Left lung (tissue), 10 donors: ENCODE results near the gene WASF2. TPM values are rescaled to one million over a fixed set of nuclear protein-coding genes. Genes with fewer than 3 reads are reported as not detected.
A peak's percentile ranks its signal among the peaks of the same experiment; 100 is the strongest.

ENCODE experiments used
- ATAC-seq: fragments of 200-7000 bp; cut with Tn5 transposase; one replicate; pipeline ENCODE4 v1.9.1; 2020; ENCODE audit warnings: moderate library complexity
- DNase-seq, 4 donors: peaks; one replicate each; pipeline ENCODE4 v3.0.0-alpha.2; 2013 to 2020
- H3K27ac ChIP-seq, 2 donors: fragments of 200-600 bp; sonication (generic) in 1 of 2; one replicate each; pipeline versions ENCODE4 v1.5.0 to v1.8.0; 2020 to 2021
- H3K27me3 ChIP-seq, 2 donors: fragments of 200-600 bp; sonication (generic) in 1 of 2; one replicate each; pipeline versions ENCODE4 v1.5.0 to v1.8.0; 2020 to 2021
- H3K36me3 ChIP-seq, 2 donors: fragments of 200-600 bp; sonication (generic) in 1 of 2; one replicate each; pipeline versions ENCODE4 v1.5.0 to v1.8.0; 2020 to 2021
- H3K4me1 ChIP-seq, 2 donors: fragments of 200-600 bp; one replicate each; pipeline ENCODE4 v1.8.0; 2021
- H3K4me3 ChIP-seq, 2 donors: fragments of 200-600 bp; sonication (generic) in 1 of 2; one replicate each; pipeline versions ENCODE4 v1.5.0 to v1.8.0; 2020 to 2021; ENCODE audit warnings: mild to moderate bottlenecking in 1 of 2
- H3K9me3 ChIP-seq, 2 donors: fragments of 200-600 bp; sonication (generic) in 1 of 2; one replicate each; pipeline versions ENCODE4 v1.5.0 to v1.8.0; 2020 to 2021
- intact Hi-C, 2 donors: fragments of 100-400 bp; cut with DNase I; formaldehyde crosslinking; loops; one replicate each; pipeline versions ENCODE4 v1.11.2 to v1.14.2; 2022
- polyA plus RNA-seq, 6 donors: library from polyadenylated mRNA; unstranded; fragments of 120-200 nt; gene quantifications; one replicate each; pipeline ENCODE4 v1.2.1, GENCODE V29; 2013; ENCODE audit not compliant: insufficient read length in 6 of 6
- total RNA-seq, 2 donors: library from RNA; stranded (reverse); fragmentation: NEBNext Ultra II Directional; extraction: Animal tissue kit (Norgen Biotek cat#: 25700); gene quantifications; one replicate each; pipeline ENCODE4 v1.2.1, GENCODE V29; 2021
- TF ChIP-seq, protein P1 (sequence below), 2 donors: fragments of 200-600 bp; sonication (generic) in 1 of 2; IDR thresholded peaks; one replicate each; pipeline versions ENCODE4 v1.5.0 to v1.8.0; 2021; ENCODE audit warnings: antibody characterized with exemption in 2 of 2
- donor health status: DM: no; HTN: yes; CAD: no.
- donor health status: DM: no; HTN: no; CAD: no.

Gene WASF2
- total and polyA plus RNA-seq, 8 donors = 108 to 147 (median 134) TPM

DNA sequence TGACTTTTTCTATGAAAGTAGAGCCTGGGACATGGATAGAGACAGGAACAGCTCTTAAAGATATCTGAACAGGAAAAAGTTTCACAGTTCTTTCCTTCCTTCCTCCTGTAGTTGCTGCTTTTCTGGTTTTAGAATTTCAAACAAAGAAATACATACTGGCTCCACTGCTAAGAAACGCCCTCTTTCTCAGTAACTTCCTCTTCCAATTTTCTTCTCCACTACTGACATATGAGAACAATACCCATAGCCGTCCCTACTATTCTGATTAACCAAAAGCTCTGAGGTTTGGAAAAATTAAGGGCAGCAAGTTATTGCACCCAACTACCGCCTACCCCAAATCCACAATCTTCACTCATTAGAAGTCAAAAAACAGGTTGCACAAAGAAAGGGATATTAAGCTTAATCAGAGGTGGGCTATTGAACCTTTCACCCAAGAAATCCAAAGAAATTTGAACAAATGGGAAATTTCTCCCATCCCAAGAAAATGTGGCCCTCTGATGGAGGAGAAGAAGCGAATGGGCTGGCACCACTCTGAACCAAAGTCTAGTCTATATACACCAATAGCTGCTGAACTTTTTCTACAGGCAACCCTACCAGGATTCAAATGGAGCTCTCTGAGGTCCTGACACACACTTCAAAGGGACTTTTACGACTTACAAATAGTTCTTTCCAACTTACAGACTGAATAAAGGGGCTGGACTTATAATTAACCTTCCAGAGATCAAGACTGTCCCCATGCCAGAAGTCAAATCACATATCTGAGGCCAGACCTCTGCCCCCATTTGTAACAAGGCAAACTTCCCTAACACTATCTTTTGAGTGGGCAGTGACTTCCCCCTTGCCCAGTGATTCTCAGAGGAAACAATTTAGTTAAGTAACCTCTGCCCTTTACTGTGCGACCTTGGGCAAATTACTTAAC lies 1.7 kb downstream of the WASF2 start:
- H3K36me3 ChIP-seq = peaks cover 0 to 9% of the 10 kb centered on the region in 2 donors
- H3K27me3 ChIP-seq = no peaks in the 10 kb centered on the region
- peak overlapping the region; percentile 41 to 80 for H3K4me3 ChIP-seq
- no peaks in the 10 kb centered on the region for H3K9me3 ChIP-seq
- ATAC-seq = no peak
- H3K27ac ChIP-seq = peak overlapping the region; percentile 96 to 100
- TF ChIP-seq, protein P1, sequence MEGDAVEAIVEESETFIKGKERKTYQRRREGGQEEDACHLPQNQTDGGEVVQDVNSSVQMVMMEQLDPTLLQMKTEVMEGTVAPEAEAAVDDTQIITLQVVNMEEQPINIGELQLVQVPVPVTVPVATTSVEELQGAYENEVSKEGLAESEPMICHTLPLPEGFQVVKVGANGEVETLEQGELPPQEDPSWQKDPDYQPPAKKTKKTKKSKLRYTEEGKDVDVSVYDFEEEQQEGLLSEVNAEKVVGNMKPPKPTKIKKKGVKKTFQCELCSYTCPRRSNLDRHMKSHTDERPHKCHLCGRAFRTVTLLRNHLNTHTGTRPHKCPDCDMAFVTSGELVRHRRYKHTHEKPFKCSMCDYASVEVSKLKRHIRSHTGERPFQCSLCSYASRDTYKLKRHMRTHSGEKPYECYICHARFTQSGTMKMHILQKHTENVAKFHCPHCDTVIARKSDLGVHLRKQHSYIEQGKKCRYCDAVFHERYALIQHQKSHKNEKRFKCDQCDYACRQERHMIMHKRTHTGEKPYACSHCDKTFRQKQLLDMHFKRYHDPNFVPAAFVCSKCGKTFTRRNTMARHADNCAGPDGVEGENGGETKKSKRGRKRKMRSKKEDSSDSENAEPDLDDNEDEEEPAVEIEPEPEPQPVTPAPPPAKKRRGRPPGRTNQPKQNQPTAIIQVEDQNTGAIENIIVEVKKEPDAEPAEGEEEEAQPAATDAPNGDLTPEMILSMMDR (IDR thresholded peaks at IDR 0.05) = no peak
- intact Hi-C loops = loop anchor here in 1 of 2 donors (10.0 kb wide), 1 partner anchor 63 kb away; no protein-coding TSS in a partner anchor
- DNase-seq = peak in 1 of 4 donors; percentile 47
- H3K4me1 ChIP-seq = peaks cover 22 to 74% of the 10 kb centered on the region in 2 donors

DNA sequence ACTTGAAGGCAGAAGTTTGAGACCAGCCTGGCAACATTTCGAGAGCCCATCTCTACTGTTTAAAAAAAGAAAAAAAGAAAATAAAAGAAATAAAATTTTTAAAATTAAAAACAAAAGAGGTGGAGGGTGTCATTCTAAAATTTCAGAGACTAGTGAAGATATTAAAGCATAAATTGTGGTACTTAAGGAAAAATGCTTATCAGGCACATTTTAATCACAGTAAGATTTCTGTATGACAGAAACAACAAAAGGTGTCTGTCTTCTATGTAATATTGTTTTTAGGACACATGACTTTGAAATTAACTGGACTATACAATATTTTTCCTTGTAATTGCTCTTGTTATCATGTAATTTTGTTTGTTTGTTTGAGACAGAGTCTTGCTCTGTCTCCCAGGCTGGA lies 4.6 kb downstream of the WASF2 start:
- no peak for ATAC-seq
- H3K27me3 ChIP-seq = no peaks in the 10 kb centered on the region
- intact Hi-C loops = loop anchor here in 1 of 2 donors (10.0 kb wide), 1 partner anchor 61 kb away; no protein-coding TSS in a partner anchor
- peaks cover 3 to 80% of the 10 kb centered on the region in 2 donors for H3K4me1 ChIP-seq
- H3K27ac ChIP-seq = no peak overlapping the region
- DNase-seq = no peak
- peaks cover 0 to 9% of the 10 kb centered on the region in 2 donors for H3K36me3 ChIP-seq
- no peak overlapping the region for H3K4me3 ChIP-seq
- H3K9me3 ChIP-seq = no peaks in the 10 kb centered on the region
- TF ChIP-seq, protein P1 (IDR thresholded peaks at IDR 0.05) = no peak

DNA sequence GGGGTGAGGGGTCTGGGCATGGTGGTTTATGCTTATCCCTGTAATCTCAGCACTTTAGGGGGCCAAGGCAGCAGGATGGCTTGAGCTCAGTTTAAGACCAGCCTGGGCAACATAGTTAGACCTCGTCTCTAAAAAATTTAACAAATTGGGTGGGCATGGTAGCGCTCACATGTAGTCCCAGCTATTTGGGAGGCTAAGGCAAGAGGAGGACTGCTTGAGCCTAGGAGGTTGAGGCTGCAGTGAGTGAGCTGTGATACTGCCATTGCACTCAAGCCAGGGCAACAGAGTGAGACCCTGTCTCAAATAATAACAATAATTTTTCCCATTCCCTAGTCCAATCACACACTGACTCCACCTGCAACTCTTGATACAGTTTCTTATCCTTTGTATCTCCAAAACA lies 6.3 kb downstream of the WASF2 start:
- H3K36me3 ChIP-seq = peaks cover 0 to 10% of the 10 kb centered on the region in 2 donors
- intact Hi-C loops = loop anchor here in 1 of 2 donors (10.0 kb wide), 1 partner anchor 59 kb away; no protein-coding TSS in a partner anchor
- TF ChIP-seq, protein P1 (IDR thresholded peaks at IDR 0.05) = no peak
- ATAC-seq = no peak
- no peaks in the 10 kb centered on the region for H3K9me3 ChIP-seq
- no peaks in the 10 kb centered on the region for H3K27me3 ChIP-seq
- H3K4me1 ChIP-seq = peaks cover 3 to 92% of the 10 kb centered on the region in 2 donors
- no peak overlapping the region for H3K4me3 ChIP-seq
- no peak for DNase-seq
- H3K27ac ChIP-seq = no peak overlapping the region

DNA sequence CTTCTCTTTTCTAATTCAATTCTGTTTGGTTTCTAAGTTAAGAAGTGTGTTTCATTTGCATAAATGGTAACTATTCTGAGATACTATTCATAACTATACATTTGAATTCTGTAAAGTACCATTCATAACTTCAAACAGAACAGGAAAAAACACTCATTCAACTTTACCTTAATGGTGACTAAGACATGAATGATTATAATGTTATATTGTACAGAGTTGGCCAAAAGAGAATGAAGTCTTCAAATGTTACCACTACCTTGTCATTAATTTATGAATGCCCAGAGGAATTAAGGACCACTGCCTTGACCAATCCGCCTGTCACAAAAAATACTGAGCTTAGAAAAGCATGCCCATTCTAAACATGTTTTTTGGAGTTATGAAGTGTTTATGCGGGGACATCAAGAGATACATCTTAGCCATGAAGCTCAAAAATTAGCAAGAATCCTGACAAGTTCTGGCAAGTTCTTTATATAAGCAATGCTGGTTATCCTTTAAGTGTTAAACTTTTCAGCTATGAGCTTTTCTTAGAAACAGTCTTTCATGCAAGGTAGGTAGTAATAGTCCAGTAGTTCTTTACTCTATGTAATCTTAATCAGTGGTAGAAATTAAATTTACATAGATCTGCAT lies 7.9 kb downstream of the WASF2 start:
- Histone ChIP-seq H3K36me3 (peaks cover 0 to 13% of the 10 kb centered on the region in 2 donors), H3K27ac (peak overlapping the region in 1 of 2 donors; percentile 25), H3K27me3 (no peaks in the 10 kb centered on the region), H3K9me3 (no peaks in the 10 kb centered on the region), H3K4me3 (no peak overlapping the region), H3K4me1 (peaks cover 0 to 92% of the 10 kb centered on the region in 2 donors)
- intact Hi-C loops = loop anchor here in 1 of 2 donors (10.0 kb wide), 1 partner anchor 57 kb away; no protein-coding TSS in a partner anchor
- TF ChIP-seq, protein P1 (IDR thresholded peaks at IDR 0.05) = no peak
- ATAC-seq (no peak), DNase-seq (no peak)

DNA sequence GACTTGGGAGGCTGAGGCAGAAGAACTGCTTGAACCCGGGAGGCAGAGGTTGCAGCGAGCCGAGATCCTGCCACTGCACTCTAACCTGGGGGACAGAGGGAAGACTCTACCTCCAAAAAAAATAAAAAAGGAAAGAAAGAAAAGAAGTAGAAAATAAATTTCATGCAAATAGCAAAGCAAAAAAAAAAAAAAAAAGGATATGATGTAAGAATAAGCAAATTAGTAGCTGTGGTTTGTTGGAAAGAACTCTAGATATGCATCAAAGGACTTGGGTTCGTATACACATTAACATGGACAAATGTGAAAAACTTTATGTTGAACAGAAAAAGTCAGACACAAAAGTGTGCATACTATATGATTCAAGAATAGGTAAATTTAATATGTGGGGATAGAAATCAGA lies 11.9 kb downstream of the WASF2 start:
- TF ChIP-seq, protein P1 (IDR thresholded peaks at IDR 0.05) = no peak
- ATAC-seq (no peak), DNase-seq (no peak)
- Histone ChIP-seq H3K27ac (peak overlapping the region in 1 of 2 donors; percentile 28), H3K4me1 (peaks cover 5 to 93% of the 10 kb centered on the region in 2 donors), H3K36me3 (peaks cover 0 to 4% of the 10 kb centered on the region in 2 donors), H3K9me3 (no peaks in the 10 kb centered on the region), H3K27me3 (no peaks in the 10 kb centered on the region), H3K4me3 (no peak overlapping the region)
- intact Hi-C loops = no loop called here
